HG02642 (cell line): ENCODE data around the gene BCKDK.

Source experiments
- ATAC-seq: cut with Tn5 transposase; IDR thresholded peaks from one replicate; pipeline ENCODE4 v1.9.1; 2021; ENCODE audit warnings: mild to moderate bottlenecking; ENCODE audit not compliant: unreplicated experiment, poor library complexity

The BCKDK gene

GRCh38 chr16:31108035-31108793 is at the start of gene BCKDK:
Gene BCKDK, plus strand, starts transcription at chr16:31108386. Its CDS starts 838 bp downstream, at chr16:31109224.
- ATAC-seq, result peak; percentile 86

DNA sequence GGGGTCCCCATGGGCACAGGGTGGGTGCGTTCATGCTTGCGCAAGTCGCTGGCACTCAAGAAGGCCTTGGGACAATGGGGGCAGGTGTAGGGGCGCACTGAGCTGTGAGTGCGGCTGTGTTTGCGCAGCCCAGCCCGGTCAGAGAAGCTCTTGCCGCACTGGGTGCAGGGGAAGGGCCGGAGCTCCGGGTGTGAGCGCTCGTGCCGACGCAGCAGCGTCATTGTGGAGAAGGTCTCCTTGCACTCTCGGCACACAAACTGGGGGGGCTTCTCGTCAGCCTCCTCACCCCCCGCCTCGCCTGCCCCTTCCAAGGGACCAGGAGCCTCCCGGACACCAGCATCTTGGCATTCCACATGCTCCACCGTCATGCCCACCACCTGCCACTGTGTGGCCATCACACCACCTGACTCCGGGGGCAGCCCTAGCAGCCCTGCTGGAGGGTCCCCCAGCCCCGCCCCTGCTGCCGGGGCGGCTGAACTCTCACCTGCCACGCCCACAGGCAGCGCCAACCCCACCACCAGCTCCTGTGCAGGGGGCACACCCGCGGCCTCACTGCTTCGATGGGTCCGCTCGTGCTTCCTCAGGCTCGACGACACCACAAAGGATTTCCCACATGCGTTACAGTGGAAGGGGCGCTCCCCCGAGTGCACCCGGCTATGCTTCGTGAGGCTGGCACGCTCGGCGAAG is 46.9 kb upstream of the BCKDK start:
- no peak for ATAC-seq

GRCh38 chr16:31061813-31062440 is 46.3 kb upstream of the BCKDK start:
- ATAC-seq, result no peak

GRCh38 chr16:31063495-31063842 is 44.7 kb upstream of the BCKDK start:
- no peak for ATAC-seq

DNA sequence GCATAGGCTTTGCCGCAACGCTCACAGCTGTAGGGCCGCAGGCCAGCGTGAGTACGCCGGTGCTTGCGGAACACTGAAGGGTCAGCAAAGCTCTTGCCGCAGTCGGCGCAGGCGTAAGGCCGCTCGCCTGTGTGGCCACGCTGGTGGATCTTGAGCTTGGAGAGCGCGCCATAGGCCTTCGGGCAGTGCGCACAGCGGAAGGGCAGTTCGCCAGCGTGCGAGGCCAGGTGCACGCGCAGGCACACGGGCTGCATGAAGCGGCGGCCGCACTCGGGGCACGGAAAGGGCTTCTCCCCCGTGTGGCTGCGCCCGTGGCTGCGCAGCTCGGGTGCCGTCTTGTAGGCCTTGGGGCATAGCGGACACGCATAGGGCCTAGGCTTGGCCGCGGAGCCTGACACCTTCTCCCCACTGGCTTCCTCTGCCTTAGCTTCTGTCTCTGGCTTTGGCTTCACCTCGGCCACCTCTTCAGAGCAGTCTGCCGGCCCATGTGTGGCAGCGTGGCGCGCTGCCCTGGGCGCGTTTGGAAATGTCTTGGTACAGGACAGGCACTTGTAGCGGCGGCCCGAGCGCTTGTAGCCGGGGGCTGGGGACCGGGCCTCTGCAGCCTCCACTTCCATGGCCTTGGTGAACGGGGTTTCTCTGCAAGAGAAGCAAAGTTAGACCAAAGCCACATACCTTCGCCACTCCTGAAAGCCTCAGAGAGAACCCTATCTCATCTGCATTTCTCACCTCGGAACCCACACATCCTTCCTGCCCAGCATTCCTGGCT is 44.2 kb upstream of the BCKDK start:
- no peak for ATAC-seq

- ATAC-seq, result no peak
These were observed 43.2 kb upstream of the BCKDK start for GRCh38 chr16:31064882-31065461.

DNA sequence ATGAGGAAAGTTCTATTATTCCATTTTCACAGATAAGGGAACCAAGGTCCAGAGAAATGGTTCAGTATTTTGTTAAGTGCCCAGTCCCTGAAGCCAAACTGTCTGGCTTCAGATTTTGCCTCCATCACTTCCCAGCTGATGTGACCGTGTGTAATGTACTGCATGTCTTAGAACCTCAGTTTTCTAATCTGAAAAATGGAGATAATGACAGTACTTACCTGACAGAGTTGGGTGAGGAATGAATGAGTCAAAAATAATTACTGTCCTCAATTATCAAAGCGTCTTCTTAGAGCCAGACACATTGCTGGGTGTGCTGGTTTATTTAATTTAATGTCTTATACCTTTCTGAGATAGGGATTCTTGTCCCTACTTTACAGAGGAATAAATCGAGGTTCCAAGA is 40.8 kb upstream of the BCKDK start:
- ATAC-seq, result no peak

GRCh38 chr16:31071861-31072260 is 36.3 kb upstream of the BCKDK start:
- ATAC-seq, result no peak

DNA sequence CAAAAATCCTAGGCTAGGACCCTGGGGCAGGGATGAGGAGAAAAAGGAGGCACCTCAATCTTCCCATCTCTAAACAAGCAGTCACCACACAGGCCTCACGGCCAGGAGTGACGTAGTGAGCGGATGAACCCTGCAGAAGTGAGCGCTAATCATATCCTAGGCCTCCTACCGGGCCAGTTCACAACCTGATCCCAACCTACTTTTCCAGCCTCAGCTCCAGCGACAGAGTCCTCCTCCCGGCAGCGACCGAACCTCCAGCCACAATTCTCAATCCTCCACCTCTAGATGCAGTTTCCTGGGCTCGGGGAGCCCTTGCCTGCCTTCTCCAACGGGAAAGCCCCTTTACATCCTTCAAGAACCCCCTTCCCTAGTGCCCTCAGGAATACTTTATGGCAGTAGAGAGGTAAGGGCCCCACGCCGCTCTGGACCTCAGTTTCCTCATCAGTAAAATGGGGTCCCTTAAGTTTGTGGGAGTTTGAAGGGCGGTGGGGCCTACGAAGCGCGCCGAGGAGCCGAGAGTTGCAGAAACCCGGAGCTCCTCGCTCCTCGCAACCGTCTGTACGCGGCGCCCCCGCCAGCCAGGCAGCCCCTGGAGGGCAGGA is 35.5 kb upstream of the BCKDK start:
- peak; percentile 6 for ATAC-seq

- peak; percentile 59 for ATAC-seq
These were observed 34.8 kb upstream of the BCKDK start for GRCh38 chr16:31073142-31073969.

DNA sequence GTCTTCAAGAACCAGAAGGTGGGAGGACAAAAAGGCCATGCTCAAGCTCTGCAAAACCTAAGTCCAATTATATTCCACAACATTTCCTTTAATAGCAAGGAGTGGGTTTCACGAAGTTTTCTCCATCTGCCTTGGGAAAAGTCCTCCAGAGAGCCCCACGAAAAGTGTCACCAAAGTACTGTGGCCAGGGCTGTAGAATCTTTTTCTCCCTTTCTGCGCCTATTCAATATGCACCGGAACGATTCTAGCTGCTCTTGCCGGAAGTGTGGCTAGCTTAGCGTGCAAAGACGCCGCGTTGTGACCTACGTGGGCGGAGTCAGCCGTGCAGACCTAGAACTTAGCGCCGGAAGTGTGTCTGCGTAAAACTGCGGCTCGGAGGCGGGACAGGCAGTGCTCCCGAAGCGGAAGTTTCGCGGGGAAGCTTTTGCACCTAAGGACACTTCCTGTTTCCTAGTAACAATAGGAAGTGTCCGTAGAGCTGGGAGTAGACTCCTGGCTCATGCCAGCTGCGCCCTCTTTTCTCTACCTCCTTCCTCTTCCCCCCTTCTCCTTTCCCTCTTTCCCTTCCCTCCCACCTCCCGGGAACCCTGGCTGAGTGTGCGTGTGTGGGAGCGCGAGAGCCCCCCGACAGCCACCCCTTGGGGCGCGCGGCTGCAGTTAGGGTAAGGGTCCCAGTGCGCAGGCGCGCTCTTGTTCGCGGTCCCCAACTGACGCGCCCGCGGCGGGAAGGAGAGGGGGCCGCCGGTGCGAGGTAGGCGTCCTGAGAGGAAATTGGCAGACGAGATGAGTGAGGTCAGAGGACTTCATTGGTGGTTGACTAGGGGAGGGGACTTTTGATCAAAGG is 34.0 kb upstream of the BCKDK start, which contains the start of the genes ZNF646 and ZNF668:
Gene ZNF646 (plus strand): TSS at position 453 of the 844 bp plus-strand sequence. CDS start 1,903 bp downstream, outside the sequence.
Gene ZNF668 (minus strand): TSS at position 271 of the 844 bp plus-strand sequence. CDS start 9,781 bp downstream, outside the sequence.
- ATAC-seq, result peak; percentile 64

DNA sequence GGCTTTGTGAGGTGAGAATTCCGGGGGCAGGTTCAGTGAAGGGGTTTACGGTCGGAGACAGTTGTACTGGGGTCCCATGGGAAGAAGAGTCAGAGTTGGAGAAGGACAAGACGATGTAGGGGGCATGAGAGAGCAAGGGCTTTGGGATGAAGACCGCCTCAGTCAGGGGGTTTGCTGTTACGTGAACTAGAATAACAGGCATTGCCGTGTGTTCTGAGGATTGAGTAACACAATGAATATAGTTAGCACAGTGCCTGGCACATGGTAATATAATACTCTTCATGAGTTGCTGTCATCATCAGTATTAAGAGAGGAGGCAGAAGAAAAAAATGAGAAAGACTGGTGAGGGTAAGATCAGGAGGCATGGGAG is 33.4 kb upstream of the BCKDK start:
- ATAC-seq, result no peak

GRCh38 chr16:31076319-31076718 is 31.9 kb upstream of the BCKDK start:
- no peak for ATAC-seq

DNA sequence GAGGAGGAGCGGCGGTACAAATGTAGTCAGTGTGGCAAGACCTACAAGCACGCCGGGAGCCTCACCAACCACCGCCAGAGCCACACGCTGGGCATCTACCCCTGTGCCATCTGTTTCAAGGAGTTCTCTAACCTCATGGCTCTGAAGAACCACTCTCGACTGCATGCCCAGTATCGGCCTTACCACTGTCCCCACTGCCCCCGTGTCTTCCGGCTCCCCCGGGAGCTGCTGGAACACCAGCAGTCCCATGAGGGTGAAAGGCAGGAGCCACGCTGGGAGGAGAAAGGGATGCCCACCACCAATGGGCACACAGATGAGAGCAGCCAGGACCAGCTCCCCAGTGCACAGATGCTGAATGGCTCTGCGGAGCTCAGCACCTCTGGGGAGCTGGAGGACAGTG is 31.2 kb upstream of the BCKDK start:
- no peak for ATAC-seq

DNA sequence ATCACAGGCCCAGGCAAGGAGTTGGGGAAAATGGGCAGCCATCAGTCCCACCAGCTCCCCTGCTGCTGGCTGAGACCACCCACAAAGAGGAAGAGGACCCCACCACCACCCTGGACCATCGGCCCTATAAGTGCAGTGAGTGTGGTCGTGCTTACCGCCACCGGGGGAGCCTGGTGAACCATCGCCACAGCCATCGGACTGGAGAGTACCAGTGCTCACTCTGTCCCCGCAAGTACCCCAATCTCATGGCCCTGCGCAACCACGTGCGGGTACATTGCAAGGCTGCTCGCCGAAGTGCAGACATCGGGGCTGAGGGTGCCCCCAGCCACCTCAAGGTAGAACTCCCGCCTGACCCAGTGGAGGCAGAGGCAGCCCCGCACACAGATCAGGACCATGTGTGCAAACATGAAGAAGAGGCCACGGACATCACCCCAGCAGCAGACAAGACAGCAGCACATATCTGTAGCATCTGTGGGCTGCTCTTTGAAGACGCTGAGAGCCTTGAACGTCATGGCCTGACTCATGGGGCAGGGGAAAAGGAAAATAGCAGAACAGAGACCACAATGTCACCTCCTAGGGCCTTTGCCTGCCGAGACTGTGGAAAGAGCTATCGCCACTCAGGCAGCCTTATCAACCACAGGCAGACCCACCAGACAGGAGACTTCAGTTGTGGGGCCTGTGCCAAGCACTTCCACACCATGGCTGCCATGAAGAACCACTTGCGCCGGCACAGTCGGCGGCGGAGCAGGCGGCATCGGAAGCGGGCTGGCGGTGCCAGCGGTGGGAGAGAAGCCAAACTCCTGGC is 30.4 kb upstream of the BCKDK start:
- ATAC-seq, result no peak

GRCh38 chr16:31078597-31079341 is 29.4 kb upstream of the BCKDK start:
- ATAC-seq, result no peak
